ENCODE measurements around the gene SLC38A1. TPM values are rescaled to one million over a fixed set of nuclear protein-coding genes. Genes with fewer than 3 reads are reported as not detected.

SLC38A1 gene
- total RNA-seq, 1 experiment from 2014 or later, result 155 TPM

DNA sequence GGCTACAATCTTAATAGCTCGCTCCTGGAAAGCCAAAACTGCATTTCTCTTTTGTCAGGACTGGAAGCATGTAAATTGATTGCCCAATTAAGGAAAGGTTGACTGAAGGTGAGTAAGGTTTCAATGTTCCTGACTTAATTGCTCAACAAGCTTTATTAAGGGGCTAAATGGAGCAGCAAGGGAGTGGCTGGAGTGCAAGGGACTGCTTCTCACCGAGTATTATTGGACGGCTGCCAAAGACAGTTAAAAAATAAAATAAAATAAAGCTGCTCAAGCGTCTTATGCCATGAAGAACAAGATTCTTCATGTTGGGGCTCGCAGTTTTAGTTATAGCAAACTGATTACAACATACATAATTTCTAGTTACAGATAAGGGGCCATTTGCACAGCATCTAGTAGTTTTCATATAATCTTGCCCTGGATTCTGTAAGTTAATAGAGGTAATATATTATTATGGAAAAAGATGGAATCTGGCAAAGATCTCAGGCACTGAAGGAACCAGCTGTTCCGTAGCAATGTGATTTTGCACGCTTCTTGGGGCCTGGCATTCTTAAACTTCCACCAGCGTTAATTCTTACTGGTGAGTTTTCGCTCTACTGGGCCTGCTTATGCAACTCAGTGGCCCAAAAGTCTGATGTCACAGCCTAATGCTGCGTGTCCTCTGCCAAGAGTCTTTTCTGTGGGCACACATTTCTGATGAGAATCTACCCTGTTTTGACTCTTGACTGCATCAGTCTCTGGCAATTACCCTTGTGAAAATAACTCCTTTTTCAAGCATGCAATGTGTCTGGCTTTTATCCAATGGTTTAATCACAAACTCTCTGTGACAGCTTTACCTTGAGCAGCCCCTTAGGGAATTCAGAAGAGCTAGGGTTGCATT is 108.5 kb downstream of the SLC38A1 start:
- RAD21 ChIA-PET (ENCODE audit: low non-redundant PET in 1 of 2, low total read pairs in 2 of 2, uncharacterized antibody in 2 of 2, unreplicated experiment in 2 of 2), result no interaction called here
- Histone ChIP-seq H2AFZ (ENCODE audit: low read depth, low read length, poor library complexity, severe bottlenecking) (no peak overlapping the region), H3K9me3 (ENCODE audit: control insufficient read depth in 1 of 2, insufficient read depth in 1 of 2, low read depth in 1 of 2, low read length in 2 of 2) (0 out of 4 replicates have a peak, but pooled peaks cover 3 to 4% of the 10 kb centered on the region in 2 experiments), H3K9me2 (ENCODE audit: insufficient read depth) (no peaks in the 10 kb centered on the region), H3K27me3 (ENCODE audit: insufficient read depth, low read length) (no peaks in the 10 kb centered on the region), H3K4me1 (ENCODE audit: control insufficient read depth in 1 of 2, insufficient read depth in 2 of 2, low read length in 2 of 2) (no peaks in the 10 kb centered on the region), H3K27ac (ENCODE audit: low read depth, low read length) (no peak overlapping the region), H3K9ac (ENCODE audit: low read length) (no peak overlapping the region), H3K36me3 (ENCODE audit: control insufficient read depth in 1 of 2, insufficient read depth in 2 of 2, low read length in 2 of 2) (no peaks in the 10 kb centered on the region), H3K79me2 (ENCODE audit: insufficient read depth, low read length) (no peaks in the 10 kb centered on the region), H3K4me3 (replicated peaks in 1 of 2; ENCODE audit: low read depth in 1 of 2, low read length in 2 of 2) (no peak overlapping the region), H3K4me2 (ENCODE audit: low read length) (no peak overlapping the region), H4K20me1 (ENCODE audit: insufficient read depth) (no peaks in the 10 kb centered on the region)
- intact Hi-C loops (cut with micrococcal nuclease), result no loop called here
- ATAC-seq (no peak), DNase-seq (ENCODE audit: low read depth, low spot score) (no peak)
- TF ChIP-seq CEBPB (IDR thresholded peaks at IDR 0.05; ENCODE audit: low read depth) (no peak), CBX3 (IDR thresholded peaks at IDR 0.05; ENCODE audit: low read depth) (no peak), SP1 (IDR thresholded peaks at IDR 0.05; ENCODE audit: low read depth) (no peak), POLR2A (IDR thresholded peaks at IDR 0.05; ENCODE audit: borderline replicate concordance, extremely low read depth, insufficient read depth, insufficient read length) (no peak), EZH2phosphoT487 (IDR thresholded peaks at IDR 0.05; ENCODE audit: borderline replicate concordance) (no peak), EGR1 (IDR thresholded peaks at IDR 0.05; ENCODE audit: low read depth) (no peak), RAD21 (IDR thresholded peaks at IDR 0.05; ENCODE audit: low read depth) (no peak), SIN3A (IDR thresholded peaks at IDR 0.05; ENCODE audit: low read depth) (no peak), ZFX (IDR thresholded peaks at IDR 0.05) (no peak), FOSL1 (IDR thresholded peaks at IDR 0.05; ENCODE audit: low read depth) (no peak), POLR2AphosphoS5 (IDR thresholded peaks at IDR 0.05; ENCODE audit: low read depth, low read length) (no peak), SRF (IDR thresholded peaks at IDR 0.05; ENCODE audit: low read depth) (no peak), TCF7L2 (IDR thresholded peaks at IDR 0.05; ENCODE audit: borderline replicate concordance, extremely low read depth, insufficient read depth, insufficient read length) (no peak), JUND (IDR thresholded peaks at IDR 0.05) (no peak), EZH2 (IDR thresholded peaks at IDR 0.05) (no peak)
- TF ChIP-seq, protein P1, sequence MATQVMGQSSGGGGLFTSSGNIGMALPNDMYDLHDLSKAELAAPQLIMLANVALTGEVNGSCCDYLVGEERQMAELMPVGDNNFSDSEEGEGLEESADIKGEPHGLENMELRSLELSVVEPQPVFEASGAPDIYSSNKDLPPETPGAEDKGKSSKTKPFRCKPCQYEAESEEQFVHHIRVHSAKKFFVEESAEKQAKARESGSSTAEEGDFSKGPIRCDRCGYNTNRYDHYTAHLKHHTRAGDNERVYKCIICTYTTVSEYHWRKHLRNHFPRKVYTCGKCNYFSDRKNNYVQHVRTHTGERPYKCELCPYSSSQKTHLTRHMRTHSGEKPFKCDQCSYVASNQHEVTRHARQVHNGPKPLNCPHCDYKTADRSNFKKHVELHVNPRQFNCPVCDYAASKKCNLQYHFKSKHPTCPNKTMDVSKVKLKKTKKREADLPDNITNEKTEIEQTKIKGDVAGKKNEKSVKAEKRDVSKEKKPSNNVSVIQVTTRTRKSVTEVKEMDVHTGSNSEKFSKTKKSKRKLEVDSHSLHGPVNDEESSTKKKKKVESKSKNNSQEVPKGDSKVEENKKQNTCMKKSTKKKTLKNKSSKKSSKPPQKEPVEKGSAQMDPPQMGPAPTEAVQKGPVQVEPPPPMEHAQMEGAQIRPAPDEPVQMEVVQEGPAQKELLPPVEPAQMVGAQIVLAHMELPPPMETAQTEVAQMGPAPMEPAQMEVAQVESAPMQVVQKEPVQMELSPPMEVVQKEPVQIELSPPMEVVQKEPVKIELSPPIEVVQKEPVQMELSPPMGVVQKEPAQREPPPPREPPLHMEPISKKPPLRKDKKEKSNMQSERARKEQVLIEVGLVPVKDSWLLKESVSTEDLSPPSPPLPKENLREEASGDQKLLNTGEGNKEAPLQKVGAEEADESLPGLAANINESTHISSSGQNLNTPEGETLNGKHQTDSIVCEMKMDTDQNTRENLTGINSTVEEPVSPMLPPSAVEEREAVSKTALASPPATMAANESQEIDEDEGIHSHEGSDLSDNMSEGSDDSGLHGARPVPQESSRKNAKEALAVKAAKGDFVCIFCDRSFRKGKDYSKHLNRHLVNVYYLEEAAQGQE (IDR thresholded peaks at IDR 0.05; ENCODE audit: low read depth), result no peak
- TF ChIP-seq, protein P2, sequence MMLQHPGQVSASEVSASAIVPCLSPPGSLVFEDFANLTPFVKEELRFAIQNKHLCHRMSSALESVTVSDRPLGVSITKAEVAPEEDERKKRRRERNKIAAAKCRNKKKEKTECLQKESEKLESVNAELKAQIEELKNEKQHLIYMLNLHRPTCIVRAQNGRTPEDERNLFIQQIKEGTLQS (IDR thresholded peaks at IDR 0.05), result no peak
- TF ChIP-seq, protein P3, sequence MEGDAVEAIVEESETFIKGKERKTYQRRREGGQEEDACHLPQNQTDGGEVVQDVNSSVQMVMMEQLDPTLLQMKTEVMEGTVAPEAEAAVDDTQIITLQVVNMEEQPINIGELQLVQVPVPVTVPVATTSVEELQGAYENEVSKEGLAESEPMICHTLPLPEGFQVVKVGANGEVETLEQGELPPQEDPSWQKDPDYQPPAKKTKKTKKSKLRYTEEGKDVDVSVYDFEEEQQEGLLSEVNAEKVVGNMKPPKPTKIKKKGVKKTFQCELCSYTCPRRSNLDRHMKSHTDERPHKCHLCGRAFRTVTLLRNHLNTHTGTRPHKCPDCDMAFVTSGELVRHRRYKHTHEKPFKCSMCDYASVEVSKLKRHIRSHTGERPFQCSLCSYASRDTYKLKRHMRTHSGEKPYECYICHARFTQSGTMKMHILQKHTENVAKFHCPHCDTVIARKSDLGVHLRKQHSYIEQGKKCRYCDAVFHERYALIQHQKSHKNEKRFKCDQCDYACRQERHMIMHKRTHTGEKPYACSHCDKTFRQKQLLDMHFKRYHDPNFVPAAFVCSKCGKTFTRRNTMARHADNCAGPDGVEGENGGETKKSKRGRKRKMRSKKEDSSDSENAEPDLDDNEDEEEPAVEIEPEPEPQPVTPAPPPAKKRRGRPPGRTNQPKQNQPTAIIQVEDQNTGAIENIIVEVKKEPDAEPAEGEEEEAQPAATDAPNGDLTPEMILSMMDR (IDR thresholded peaks at IDR 0.05 in 2 of 3, conservative IDR thresholded peaks at IDR 0.05 in 1 of 3; ENCODE audit: borderline replicate concordance in 1 of 3, insufficient read depth in 1 of 3, low read depth in 2 of 3, low read length in 2 of 3), result no peak
- BruUV-seq (replicated peaks), result no TSS peak
- CTCF ChIA-PET, result no interaction called here
- POLR2A ChIA-PET, result no interaction called here

All from HCT116 (cell line).